Measurements from ENCODE around the gene FBXW2.

The FBXW2 gene

GRCh38 chr9:120741191-120741590, 52.0 kb downstream of the FBXW2 start:
- TF ChIP-seq CTCF (IDR thresholded peaks at IDR 0.05; ENCODE audit: low read depth, low read length): no peak
- in situ Hi-C loops (cut with HindIII; ENCODE audit: low sequenced_read_pairs): no loop called here
- H3K4me3 ChIP-seq (ENCODE audit: low read depth, low read length): no peak overlapping the region
- no peak for DNase-seq (ENCODE audit: low read depth, low spot score)

GRCh38 chr9:120740132-120740531, 53.1 kb downstream of the FBXW2 start:
- no peak for DNase-seq (ENCODE audit: low read depth, low spot score)
- TF ChIP-seq CTCF (IDR thresholded peaks at IDR 0.05; ENCODE audit: low read depth, low read length): no peak
- in situ Hi-C loops (cut with HindIII; ENCODE audit: low sequenced_read_pairs): no loop called here
- no peak overlapping the region for H3K4me3 ChIP-seq (ENCODE audit: low read depth, low read length)

GRCh38 chr9:120737416-120738165, 55.6 kb downstream of the FBXW2 start:
- TF ChIP-seq CTCF (IDR thresholded peaks at IDR 0.05; ENCODE audit: low read depth, low read length): no peak
- no peak for DNase-seq (ENCODE audit: low read depth, low spot score)
- no peak overlapping the region for H3K4me3 ChIP-seq (ENCODE audit: low read depth, low read length)
- in situ Hi-C loops (cut with HindIII; ENCODE audit: low sequenced_read_pairs): no loop called here

- DNase-seq (ENCODE audit: low read depth, low spot score): no peak
- no peak overlapping the region for H3K4me3 ChIP-seq (ENCODE audit: low read depth, low read length)
- in situ Hi-C loops (cut with HindIII; ENCODE audit: low sequenced_read_pairs): no loop called here
- no peak for TF ChIP-seq CTCF (IDR thresholded peaks at IDR 0.05; ENCODE audit: low read depth, low read length)
Measured at GRCh38 chr9:120736881-120737280, 56.3 kb downstream of the FBXW2 start.

- no peak overlapping the region for H3K4me3 ChIP-seq (ENCODE audit: low read depth, low read length)
- DNase-seq (ENCODE audit: low read depth, low spot score): no peak
- no peak for TF ChIP-seq CTCF (IDR thresholded peaks at IDR 0.05; ENCODE audit: low read depth, low read length)
- in situ Hi-C loops (cut with HindIII; ENCODE audit: low sequenced_read_pairs): no loop called here
Measured at GRCh38 chr9:120735415-120736126, 57.6 kb downstream of the FBXW2 start.

GRCh38 chr9:120734607-120735410, 58.4 kb downstream of the FBXW2 start:
- H3K4me3 ChIP-seq (ENCODE audit: low read depth, low read length): no peak overlapping the region
- in situ Hi-C loops (cut with HindIII; ENCODE audit: low sequenced_read_pairs): no loop called here
- TF ChIP-seq CTCF (IDR thresholded peaks at IDR 0.05; ENCODE audit: low read depth, low read length): no peak
- no peak for DNase-seq (ENCODE audit: low read depth, low spot score)

Measured in astrocyte of the spinal cord (primary cell).